HG03103 (cell line): ENCODE measurements around the gene BDH1.

Experiments used
- ATAC-seq: cut with Tn5 transposase; IDR thresholded peaks from one replicate; pipeline ENCODE4 v1.9.1; 2021; ENCODE audit warnings: low read depth; ENCODE audit not compliant: unreplicated experiment

The BDH1 gene

GRCh38 chr3:197552198-197552597 lies 3.6 kb downstream of the BDH1 start:
- no peak for ATAC-seq

DNA sequence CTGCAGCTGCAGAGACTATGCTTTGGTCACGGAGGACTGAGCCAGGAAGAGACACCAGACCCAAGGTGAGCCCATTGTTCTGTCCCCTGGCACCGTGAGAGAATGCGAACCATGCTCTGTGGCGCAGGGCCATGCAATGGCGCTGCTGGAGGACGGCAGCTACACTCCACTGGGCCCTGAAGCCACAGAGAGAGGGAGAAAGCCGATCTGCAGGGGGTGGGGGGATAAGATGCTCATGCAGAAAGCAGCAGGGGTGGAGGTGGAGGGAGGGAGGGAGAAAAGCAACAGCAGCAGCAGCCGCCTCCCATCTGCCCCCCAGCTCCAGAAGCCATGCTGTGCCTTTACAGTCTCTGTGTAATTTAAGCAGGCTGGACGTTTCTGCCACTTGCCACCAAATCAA lies 5.3 kb downstream of the BDH1 start:
- no peak for ATAC-seq

GRCh38 chr3:197549261-197549885 lies 6.4 kb downstream of the BDH1 start:
- no peak for ATAC-seq

DNA sequence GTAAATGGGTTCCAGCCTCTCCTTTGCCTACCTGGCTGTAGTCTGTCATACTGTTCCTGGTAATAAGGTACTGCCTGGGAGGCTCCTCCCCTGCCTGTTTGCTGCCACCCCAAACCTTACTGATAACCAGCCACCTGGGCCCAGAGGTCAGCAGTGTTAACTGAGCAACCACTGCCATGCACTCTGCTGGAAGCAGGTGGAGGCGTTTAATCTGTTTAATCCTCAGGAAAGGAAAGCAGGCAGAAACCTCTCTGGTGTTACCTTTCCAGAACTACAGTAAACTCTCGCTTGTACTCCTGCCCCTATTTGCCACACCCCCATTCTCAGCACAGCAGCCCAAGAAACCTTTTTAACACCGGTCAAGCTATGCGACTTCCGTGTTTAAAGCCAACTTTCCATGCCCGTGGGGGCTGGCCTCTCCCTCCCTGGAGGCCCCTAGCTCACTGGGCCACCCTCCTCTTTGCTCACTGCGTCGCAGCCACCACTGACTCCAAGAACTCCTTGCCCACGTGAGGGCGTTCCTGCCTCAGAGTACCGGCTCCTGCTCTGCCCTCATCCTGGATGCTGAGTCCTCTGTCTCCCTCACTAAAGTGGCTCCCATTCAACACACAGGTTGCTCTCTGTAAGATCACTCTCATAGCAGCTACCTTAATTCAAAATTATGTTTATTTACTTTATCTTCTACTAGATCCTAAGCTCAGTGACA lies 8.3 kb downstream of the BDH1 start:
- ATAC-seq: no peak

- ATAC-seq: no peak
Measured at GRCh38 chr3:197546307-197547085, 9.3 kb downstream of the BDH1 start.

DNA sequence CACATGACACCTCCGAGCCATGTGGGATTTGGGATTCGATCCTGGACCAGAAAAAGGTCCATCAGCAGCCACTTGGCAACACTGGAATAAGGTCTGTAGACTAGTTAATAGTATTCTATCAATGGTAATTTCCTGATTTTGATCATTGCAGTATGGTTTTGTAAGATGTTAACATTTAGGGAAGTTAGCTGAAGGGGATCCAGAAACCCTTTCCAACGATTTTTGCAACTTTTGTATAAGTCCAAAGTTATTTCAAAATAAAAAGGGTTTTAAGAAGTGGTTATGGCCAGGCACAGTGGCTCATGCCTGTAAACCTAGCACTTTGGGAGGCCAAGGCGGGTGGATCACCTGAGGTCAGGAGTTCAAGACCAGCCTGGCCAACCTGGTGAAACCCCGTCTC lies 10.2 kb downstream of the BDH1 start:
- no peak for ATAC-seq

DNA sequence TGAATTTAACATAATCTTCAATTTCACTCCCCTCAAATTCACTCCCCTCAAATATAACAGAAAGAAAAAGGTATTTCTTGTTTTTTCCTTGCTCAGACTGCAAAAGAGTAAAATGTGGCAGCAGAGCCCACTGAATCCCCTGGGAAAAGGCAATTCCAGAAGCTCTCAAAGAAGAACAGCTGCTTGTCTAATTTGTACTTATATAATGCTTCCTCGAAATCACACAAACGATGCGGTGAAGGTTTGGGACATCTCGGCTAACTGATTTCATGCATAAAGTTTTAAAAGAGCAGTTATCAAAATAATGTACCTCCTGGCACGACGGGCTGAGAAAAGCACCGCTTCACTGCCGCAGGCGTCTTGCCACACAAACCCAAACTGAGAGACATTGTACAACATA lies 10.7 kb downstream of the BDH1 start:
- ATAC-seq: no peak

- ATAC-seq: no peak
Measured at GRCh38 chr3:197542741-197543454, 12.9 kb downstream of the BDH1 start.

DNA sequence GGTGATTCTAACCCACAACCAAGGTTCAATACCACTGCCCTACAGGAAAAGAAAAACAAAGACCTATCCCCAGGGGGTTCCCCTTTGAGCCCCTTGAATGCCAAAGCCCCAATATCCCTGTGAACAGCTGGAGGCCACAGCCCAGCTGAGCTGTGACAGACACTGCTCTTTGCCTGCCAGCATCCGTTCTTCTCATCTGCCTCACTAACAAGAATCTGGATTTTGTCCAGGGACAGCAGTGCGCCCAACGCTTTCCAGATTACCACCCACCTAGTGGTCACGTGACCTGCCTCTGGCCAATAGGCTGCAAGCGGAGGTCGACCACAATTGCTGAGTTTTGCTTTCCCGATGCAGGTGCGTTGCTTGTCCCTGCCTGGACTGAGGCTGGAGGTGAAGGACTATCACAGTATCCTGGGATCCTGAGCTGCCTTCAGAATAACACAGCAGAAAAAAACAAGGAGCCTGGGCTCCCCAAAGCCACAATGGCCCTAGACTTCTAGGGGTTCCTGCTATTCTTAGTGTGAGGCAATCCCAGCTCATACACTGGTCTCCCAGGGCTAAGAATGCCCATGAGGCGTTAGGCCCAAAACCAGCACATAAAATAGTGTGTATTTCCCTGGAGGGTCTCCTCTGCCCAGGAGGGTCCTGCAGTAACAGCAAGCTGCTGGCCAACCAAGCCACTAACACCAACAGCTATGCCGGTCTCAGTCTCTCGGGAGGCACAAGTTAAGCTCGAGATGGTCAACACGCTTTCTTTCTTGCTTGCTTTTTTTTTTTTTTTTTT lies 13.8 kb downstream of the BDH1 start:
- no peak for ATAC-seq

DNA sequence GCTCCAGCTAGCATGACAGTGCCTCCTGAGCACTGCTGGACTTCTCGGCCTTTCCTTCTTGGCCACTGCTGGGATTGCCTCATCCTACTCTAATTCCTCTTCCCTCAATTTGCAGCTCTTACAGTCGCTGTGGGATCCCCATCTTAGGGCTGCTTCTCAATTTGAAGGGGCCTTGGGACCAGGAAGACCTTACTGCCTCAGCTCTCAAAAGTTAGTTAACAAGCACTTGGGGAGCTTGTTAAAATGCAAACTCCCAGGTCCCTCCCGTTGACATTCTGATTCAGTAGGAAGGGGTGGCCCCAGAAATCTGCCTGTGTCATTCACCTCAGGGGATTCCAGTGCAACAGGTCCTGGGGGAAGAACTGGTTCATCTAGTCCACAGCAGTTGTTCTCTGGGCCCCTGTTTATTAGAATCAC lies 14.8 kb downstream of the BDH1 start:
- no peak for ATAC-seq

DNA sequence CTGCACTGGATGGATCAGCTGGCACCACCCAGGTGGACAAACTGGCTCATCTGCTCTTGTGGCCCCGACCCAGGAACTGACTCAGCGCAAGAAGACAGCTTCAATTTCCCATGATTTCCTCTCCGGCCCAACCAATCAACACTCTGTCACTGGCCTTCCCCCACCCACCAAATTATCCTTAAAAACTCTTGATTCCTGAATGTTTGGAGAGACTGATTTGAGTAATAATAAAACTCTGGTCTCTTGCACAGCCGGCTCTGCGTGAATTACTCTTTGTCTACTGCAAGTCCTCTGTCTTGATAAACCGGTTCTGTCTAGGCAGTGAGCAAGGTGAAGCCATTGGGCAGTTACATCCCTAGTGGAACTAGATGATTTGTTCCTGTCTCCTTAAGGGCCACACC lies 16.1 kb downstream of the BDH1 start:
- no peak for ATAC-seq

- no peak for ATAC-seq
Measured at GRCh38 chr3:197533927-197534725, 21.6 kb downstream of the BDH1 start.

GRCh38 chr3:197533396-197533795 lies 22.4 kb downstream of the BDH1 start:
- ATAC-seq: no peak

- no peak for ATAC-seq
Measured at GRCh38 chr3:197532388-197532787, 23.4 kb downstream of the BDH1 start.

GRCh38 chr3:197528190-197528589 lies 27.6 kb downstream of the BDH1 start:
- ATAC-seq: no peak

GRCh38 chr3:197527569-197527968 lies 28.2 kb downstream of the BDH1 start:
- no peak for ATAC-seq

- ATAC-seq: no peak
Measured at GRCh38 chr3:197525706-197526105, 30.1 kb downstream of the BDH1 start.

GRCh38 chr3:197524128-197524527 lies 31.6 kb downstream of the BDH1 start:
- no peak for ATAC-seq

DNA sequence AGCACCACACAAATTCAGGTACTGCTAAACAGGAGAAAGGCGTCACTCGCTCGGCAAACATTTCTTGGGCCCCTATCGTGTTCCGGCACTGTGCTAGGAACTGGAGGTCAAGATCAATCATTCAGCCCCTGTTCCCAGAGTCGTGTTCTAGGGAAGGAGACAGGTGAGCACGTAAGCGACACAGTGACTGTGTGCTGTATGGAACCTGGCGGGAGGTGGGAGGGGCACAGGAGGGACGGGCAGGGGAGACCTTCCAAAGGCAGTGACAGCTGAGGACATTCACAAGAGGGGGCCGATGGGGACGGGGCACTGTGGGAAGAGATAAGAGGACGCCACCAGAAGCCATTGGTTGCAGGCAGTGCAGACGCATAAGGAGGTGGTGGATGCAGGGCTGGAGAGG lies 32.2 kb downstream of the BDH1 start:
- no peak for ATAC-seq
